HG03342 (cell line): ENCODE results near the gene SLC16A5.

Experiments
- ATAC-seq: cut with Tn5 transposase; IDR thresholded peaks from one replicate; pipeline ENCODE4 v1.9.1; 2021; ENCODE audit warnings: mild to moderate bottlenecking, moderate library complexity; ENCODE audit not compliant: unreplicated experiment

SLC16A5 gene

GRCh38 chr17:75155191-75155601 lies 67.4 kb downstream of the SLC16A5 start:
- ATAC-seq = no peak
